H1 (cell line): ENCODE data around the gene SPPL2A. TPM values are rescaled to one million over a fixed set of nuclear protein-coding genes. Genes with fewer than 3 reads are reported as not detected.

Experiments used
- CTCF ChIA-PET: fragments of 300-600 bp; sonication (Branson Sonifier 250); formaldehyde crosslinking; loops from one replicate; lab custom pipeline; 2021; ENCODE audit not compliant: partially characterized antibody; lab: Charles Lee
- POLR2A ChIA-PET: fragments of 300-600 bp; sonication (Branson Sonifier 250); formaldehyde crosslinking; loops from one replicate; lab custom pipeline; 2021; ENCODE audit warnings: inconsistent platforms; ENCODE audit not compliant: partially characterized antibody; lab: Charles Lee
- DNase-seq, 2 experiments: peaks; one replicate each; pipeline versions ENCODE4 v3.0.0 to v3.0.0-alpha.2; 2010 to 2022; ENCODE audit warnings: low spot score in 2 of 2, low read depth in 1 of 2, mixed read lengths in 1 of 2
- FAIRE-seq: peaks from 2 replicates; lab custom pipeline; 2011; peaks lifted over from hg19 to GRCh38; lab: Jason Lieb, UNC
- H2AFZ ChIP-seq: 2 replicates; pipeline ENCODE4 v1.8.1; 2012; ENCODE audit warnings: low read length, inconsistent platforms
- H2AK5ac ChIP-seq: 2 replicates; pipeline ENCODE4 v1.6.1; 2013; ENCODE audit warnings: low read depth, low read length
- H2BK120ac ChIP-seq: replicated peaks from 2 replicates; pipeline ENCODE3; 2013; ENCODE audit warnings: low read depth, low read length, inconsistent platforms
- H2BK12ac ChIP-seq: 2 replicates; pipeline ENCODE4 v1.6.1; 2013; ENCODE audit warnings: low read depth, low read length
- H2BK15ac ChIP-seq: 2 replicates; pipeline ENCODE4 v1.6.1; 2013; ENCODE audit warnings: low read length
- H2BK20ac ChIP-seq: 2 replicates; pipeline ENCODE4 v1.6.1; 2013; ENCODE audit warnings: low read length
- H2BK5ac ChIP-seq: 2 replicates; pipeline ENCODE4 v1.6.1; 2013; ENCODE audit warnings: low read depth, low read length
- H3K14ac ChIP-seq: 2 replicates; pipeline ENCODE4 v1.6.1; 2013; ENCODE audit warnings: inconsistent platforms; ENCODE audit not compliant: insufficient read length
- H3K18ac ChIP-seq: 2 replicates; pipeline ENCODE4 v1.6.1; 2013; ENCODE audit warnings: low read length; ENCODE audit errors: extremely low read depth
- H3K23ac ChIP-seq: 2 replicates; pipeline ENCODE4 v1.6.1; 2013; ENCODE audit warnings: inconsistent platforms; ENCODE audit not compliant: insufficient read length
- H3K23me2 ChIP-seq: 2 replicates; pipeline ENCODE4 v1.6.1; 2013; ENCODE audit warnings: low read depth, low read length
- H3K27ac ChIP-seq: 2 replicates; pipeline ENCODE4 v1.6.1; 2011; ENCODE audit warnings: low read depth, low read length, inconsistent platforms
- H3K27me3 ChIP-seq, 4 experiments: replicated peaks in 1 of 4; 1 replicate in 1 of 4; 2 replicates in 3 of 4; pipeline versions ENCODE4 v1.6.1 to v1.8.1; 2011 to 2013; ENCODE audit warnings: low read length in 3 of 4, mild to moderate bottlenecking in 3 of 4, inconsistent platforms in 2 of 4, mixed read lengths in 2 of 4, moderate library complexity in 1 of 4; ENCODE audit not compliant: control insufficient read depth in 3 of 4, insufficient read depth in 3 of 4; ENCODE audit errors: extremely low read depth in 1 of 4
- H3K36me3 ChIP-seq, 4 experiments: 2 replicates each; pipeline versions ENCODE4 v1.6.1 to v1.8.1; 2011 to 2013; ENCODE audit warnings: mild to moderate bottlenecking in 4 of 4, low read length in 3 of 4, moderate library complexity in 2 of 4, control low read depth in 1 of 4, inconsistent platforms in 1 of 4; ENCODE audit not compliant: insufficient read depth in 4 of 4, control insufficient read depth in 2 of 4
- H3K4ac ChIP-seq: replicated peaks from 2 replicates; pipeline ENCODE3; 2013; ENCODE audit warnings: low read length, low read depth, mixed read lengths, inconsistent platforms; ENCODE audit not compliant: insufficient read length
- H3K4me1 ChIP-seq, 4 experiments: replicated peaks in 1 of 4; 1 replicate in 1 of 4; 2 replicates in 3 of 4; pipeline versions ENCODE4 v1.6.1 to v1.8.1; 2011 to 2013; ENCODE audit warnings: low read length in 3 of 4, inconsistent platforms in 2 of 4, mixed read lengths in 1 of 4; ENCODE audit not compliant: insufficient read depth in 4 of 4, control insufficient read depth in 3 of 4
- H3K4me2 ChIP-seq, 2 experiments: 2 replicates each; pipeline versions ENCODE4 v1.6.1 to v1.8.1; 2011 to 2013; ENCODE audit warnings: low read depth in 2 of 2, low read length in 2 of 2, control low read depth in 1 of 2, inconsistent platforms in 1 of 2, mild to moderate bottlenecking in 1 of 2; ENCODE audit not compliant: insufficient read depth in 1 of 2
- H3K4me3 ChIP-seq, 4 experiments: fragments of 200-600, 300-600 bp in 1 of 4; sonication (generic), shearing (Covaris generic), sonication (Bioruptor Twin) in 1 of 4; 2 replicates each; pipeline versions ENCODE4 v1.5.1 to v1.8.1; 2011 to 2016; ENCODE audit warnings: low read length in 4 of 4, low read depth in 3 of 4, control low read depth in 2 of 4, inconsistent platforms in 2 of 4, mild to moderate bottlenecking in 2 of 4, mixed read lengths in 1 of 4, moderate library complexity in 1 of 4; ENCODE audit not compliant: insufficient read depth in 2 of 4; ENCODE audit errors: extremely low read depth in 1 of 4
- H3K56ac ChIP-seq: replicated peaks from 2 replicates; pipeline ENCODE3; 2013; ENCODE audit warnings: low read depth, mild to moderate bottlenecking, mixed read lengths, low read length, inconsistent platforms; ENCODE audit not compliant: insufficient read length
- H3K79me1 ChIP-seq: 2 replicates; pipeline ENCODE4 v1.6.1; 2013; ENCODE audit warnings: low read depth, low read length, control low read depth
- H3K79me2 ChIP-seq, 2 experiments: 2 replicates each; pipeline versions ENCODE4 v1.6.1 to v1.8.1; 2012 to 2013; ENCODE audit warnings: low read length in 2 of 2, mild to moderate bottlenecking in 2 of 2, inconsistent platforms in 1 of 2; ENCODE audit not compliant: insufficient read depth in 2 of 2, control insufficient read depth in 1 of 2
- H3K9ac ChIP-seq, 4 experiments: replicated peaks in 1 of 4; 1 replicate in 1 of 4; 2 replicates in 3 of 4; pipeline versions ENCODE4 v1.6.1 to v1.8.1; 2011 to 2013; ENCODE audit warnings: low read depth in 3 of 4, low read length in 3 of 4, control low read depth in 2 of 4, mild to moderate bottlenecking in 2 of 4, moderate library complexity in 2 of 4, inconsistent platforms in 1 of 4; ENCODE audit errors: extremely low read depth in 1 of 4
- H3K9me3 ChIP-seq, 2 experiments: 2 replicates each; pipeline versions ENCODE4 v1.6.1 to v1.8.1; 2012 to 2013; ENCODE audit warnings: mild to moderate bottlenecking in 2 of 2, moderate library complexity in 2 of 2, control low read depth in 1 of 2, inconsistent platforms in 1 of 2, low read depth in 1 of 2, low read length in 1 of 2, mixed read lengths in 1 of 2; ENCODE audit not compliant: insufficient read depth in 2 of 2
- H4K20me1 ChIP-seq, 2 experiments: replicated peaks in 1 of 2; 2 replicates each; pipeline versions ENCODE3 to v1.8.1; 2011 to 2013; ENCODE audit warnings: inconsistent platforms in 2 of 2, low read length in 2 of 2, mild to moderate bottlenecking in 1 of 2; ENCODE audit not compliant: insufficient read depth in 2 of 2, control insufficient read depth in 1 of 2
- H4K5ac ChIP-seq: 2 replicates; pipeline ENCODE4 v1.6.1; 2013; ENCODE audit warnings: low read length, low read depth, mixed read lengths, inconsistent platforms; ENCODE audit not compliant: insufficient read length
- H4K8ac ChIP-seq: 2 replicates; pipeline ENCODE4 v1.8.0; 2013; ENCODE audit warnings: mild to moderate bottlenecking, moderate library complexity, low read length, inconsistent platforms; ENCODE audit not compliant: insufficient read depth; ENCODE audit errors: extremely low read depth
- H4K91ac ChIP-seq: replicated peaks from 2 replicates; pipeline ENCODE3; 2013; ENCODE audit warnings: low read length, mixed read lengths, inconsistent platforms; ENCODE audit not compliant: insufficient read length
- ASH2L ChIP-seq: fragments of 200-600, 300-600 bp; sonication (generic); IDR thresholded peaks from one replicate; pipeline ENCODE4 v1.7.1; 2017; ENCODE audit warnings: low read length
- ATF2 ChIP-seq: IDR thresholded peaks from 2 replicates; pipeline ENCODE4 v1.6.1; 2012; ENCODE audit warnings: low read length, inconsistent platforms
- ATF3 ChIP-seq: IDR thresholded peaks from 2 replicates; pipeline ENCODE4 v1.6.1; 2011; ENCODE audit warnings: low read depth, mild to moderate bottlenecking, low read length; ENCODE audit not compliant: insufficient read depth
- RAD21 ChIP-seq, 2 experiments: IDR thresholded peaks in 1 of 2; conservative IDR thresholded peaks in 1 of 2; 2 replicates each; pipeline ENCODE4 v1.6.1; 2011; ENCODE audit warnings: low read depth in 2 of 2, low read length in 2 of 2, improper control_type of control experiment in 1 of 2, inconsistent platforms in 1 of 2, mild to moderate bottlenecking in 1 of 2, moderate library complexity in 1 of 2
- TCF12 ChIP-seq: IDR thresholded peaks from 2 replicates; pipeline ENCODE4 v1.6.1; 2011; ENCODE audit warnings: low read depth, mild to moderate bottlenecking, low read length
- WGBS, 2 experiments: shearing (Covaris generic) in 1 of 2; methylation state at CpG; one replicate each; pipeline versions ENCODE4 v1.1.6 to v1.1.7; 2013 to 2015; ENCODE audit warnings: low lambda C conversion rate in 2 of 2, mixed read lengths in 2 of 2, inconsistent platforms in 1 of 2, low coverage in 1 of 2, missing lambda C conversion rate in 1 of 2; ENCODE audit not compliant: insufficient replicate concordance in 2 of 2, insufficient coverage in 1 of 2, insufficient read length in 1 of 2; ENCODE audit errors: extremely low coverage in 1 of 2, missing lambda C conversion rate in 1 of 2; 5-methylcytosine and 5-hydroxymethylcytosine counted together
- polyA plus RNA-seq, 7 experiments: library from polyadenylated mRNA; depleted of rRNA in 3 of 7; stranded (reverse) in 5 of 7; unstranded in 2 of 7; fragments of >200 nt in 5 of 7; fragments of 200-250 nt in 2 of 7; gene quantifications; 1 replicate in 5 of 7; 2 replicates in 1 of 7; 4 replicates in 1 of 7; pipeline versions ENCODE4 v1.2.1 to v1.2.3, GENCODE V29; 2011 to 2013; ENCODE audit warnings: missing spikeins in 2 of 7, mixed read lengths in 2 of 7
- total RNA-seq: library from RNA; stranded (reverse); fragmentation: NEBNext Ultra II Directional; extraction: Animal tissue kit (Norgen Biotek cat#: 25700); gene quantifications from 2 replicates; pipeline ENCODE4 v1.2.1, GENCODE V29; 2021

The SPPL2A gene
- total and polyA plus RNA-seq, 2 of the 8 experiments (the other 6 are each of a cell fraction or from before 2014, with no cell fraction given) = 15.6 to 52.9 TPM

DNA sequence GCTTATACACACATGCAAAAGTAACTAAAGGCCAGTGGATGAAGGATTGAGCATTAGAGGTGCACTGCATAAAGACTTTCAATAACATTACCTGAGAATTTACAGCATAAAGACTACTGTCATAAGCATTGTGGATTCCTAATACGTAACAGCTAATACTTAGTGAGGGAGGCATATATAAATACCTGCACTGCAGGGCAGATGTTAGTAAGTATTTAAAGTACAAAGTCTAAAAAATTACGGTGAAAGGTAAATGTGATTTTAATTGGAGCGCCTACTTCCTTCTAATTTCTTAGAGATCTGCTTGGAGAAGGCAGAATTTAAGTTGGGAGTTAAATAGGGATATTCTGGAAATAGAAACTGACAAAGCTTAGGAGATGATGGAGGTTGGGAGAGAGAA lies 53.5 kb downstream of the SPPL2A start:
- no peak overlapping the region for H3K14ac ChIP-seq
- ChIA-PET CTCF (interaction anchor here (2.1 kb wide), 1 partner anchor 165 kb away, joined by 4 read pairs; no protein-coding TSS in a partner anchor), POLR2A (interaction anchor here (1.0 kb wide), 1 partner anchor 13 kb away, joined by 5 read pairs; no protein-coding TSS in a partner anchor)
- no peak overlapping the region for H2BK15ac ChIP-seq
- H2AFZ ChIP-seq = no peak overlapping the region
- H3K27ac ChIP-seq = no peak overlapping the region
- no peak overlapping the region for H3K4me3 ChIP-seq
- H4K8ac ChIP-seq = no peak overlapping the region
- H4K5ac ChIP-seq = no peak overlapping the region
- FAIRE-seq (no peak), DNase-seq (no peak)
- no peaks in the 10 kb centered on the region for H3K79me1 ChIP-seq
- no peak overlapping the region for H3K4ac ChIP-seq
- H2BK20ac ChIP-seq = no peak overlapping the region
- no peak overlapping the region for H2BK120ac ChIP-seq
- no peak overlapping the region for H3K56ac ChIP-seq
- no peaks in the 10 kb centered on the region for H3K27me3 ChIP-seq
- H3K23ac ChIP-seq = no peak overlapping the region
- no peak overlapping the region for H2BK12ac ChIP-seq
- no peak overlapping the region for H4K91ac ChIP-seq
- H3K79me2 ChIP-seq = no peaks in the 10 kb centered on the region
- 92% methylated on average over 3 of the region's 3 CpGs; no CpG with 5 or more reads in 1 of the 2 experiments for WGBS, 2 experiments
- TF ChIP-seq ATF2 (no peak), ATF3 (no peak), TCF12 (no peak), RAD21 (IDR thresholded peaks at IDR 0.05 in 1 of 2, conservative IDR thresholded peaks at IDR 0.05 in 1 of 2; ENCODE audit: low read depth in 2 of 2, low read length in 2 of 2) (no peak), ASH2L (no peak)
- no peaks in the 10 kb centered on the region for H3K4me1 ChIP-seq
- no peak overlapping the region for H3K18ac ChIP-seq
- H4K20me1 ChIP-seq = no peaks in the 10 kb centered on the region
- H3K4me2 ChIP-seq = no peak overlapping the region
- H2AK5ac ChIP-seq = no peak overlapping the region
- H3K9ac ChIP-seq = no peak overlapping the region
- H3K9me3 ChIP-seq = no peaks in the 10 kb centered on the region
- no peaks in the 10 kb centered on the region for H3K23me2 ChIP-seq
- H3K36me3 ChIP-seq = no peaks in the 10 kb centered on the region; a peak in 1 of 8 replicates
- no peak overlapping the region for H2BK5ac ChIP-seq
